WTC11 (cell line): ENCODE measurements around the gene NCKAP5.

Source experiments
- HMGA2 ChIP-seq: fragments of 250-450 bp; sonication (Bioruptor Pico); IDR thresholded peaks from 2 replicates; pipeline ENCODE4 v1.4.0; 2021; ENCODE audit warnings: mild to moderate bottlenecking, moderate library complexity
- JUN ChIP-seq: sonication (generic); formaldehyde crosslinking; IDR thresholded peaks from 2 replicates; pipeline ENCODE4 v1.8.0; 2023; ENCODE audit warnings: mild to moderate bottlenecking, missing genetic modification reagents
- MXD4 ChIP-seq: fragments of 250-450 bp; sonication (Bioruptor Pico); IDR thresholded peaks from 2 replicates; pipeline ENCODE4 v1.8.0; 2021; ENCODE audit warnings: mild to moderate bottlenecking, moderate library complexity, borderline replicate concordance
- ZBTB21 ChIP-seq: sonication (generic); formaldehyde crosslinking; IDR thresholded peaks from 2 replicates; pipeline ENCODE4 v1.8.1; 2023; ENCODE audit warnings: mild to moderate bottlenecking, missing genetic modification reagents, borderline replicate concordance
- TF ChIP-seq, protein P1 (sequence below): fragments of 200-600 bp; IDR thresholded peaks from 2 replicates; pipeline ENCODE4 v1.8.0; 2022; ENCODE audit warnings: antibody characterized with exemption
- TF ChIP-seq, protein P2 (sequence below): sonication (generic); formaldehyde crosslinking; IDR thresholded peaks from 2 replicates; pipeline ENCODE4 v1.8.1; 2023; ENCODE audit warnings: mild to moderate bottlenecking, missing genetic modification reagents
- TF ChIP-seq, protein P3 (sequence below): sonication (generic); formaldehyde crosslinking; conservative IDR thresholded peaks from 2 replicates; pipeline ENCODE4 v1.8.1; 2022; ENCODE audit warnings: mild to moderate bottlenecking, missing genetic modification reagents
- TF ChIP-seq, protein P4 (sequence below): sonication (generic); formaldehyde crosslinking; IDR thresholded peaks from 2 replicates; pipeline ENCODE4 v1.8.0; 2023; ENCODE audit warnings: missing genetic modification reagents
- TF ChIP-seq, protein P5 (sequence below): fragments of 250-450 bp; sonication (Bioruptor Pico); IDR thresholded peaks from 2 replicates; pipeline ENCODE4 v1.9.0; 2021; ENCODE audit warnings: mild to moderate bottlenecking
- TF ChIP-seq, protein P6 (sequence below): sonication (generic); formaldehyde crosslinking; IDR thresholded peaks from 2 replicates; pipeline ENCODE4 v1.8.1; 2023; ENCODE audit warnings: mild to moderate bottlenecking, missing genetic modification reagents
- TF ChIP-seq, protein P7 (sequence below): sonication (generic); formaldehyde crosslinking; IDR thresholded peaks from 2 replicates; pipeline ENCODE4 v1.8.1; 2023; ENCODE audit warnings: mild to moderate bottlenecking, moderate library complexity, missing genetic modification reagents
- TF ChIP-seq, protein P8 (sequence below): sonication (generic); formaldehyde crosslinking; IDR thresholded peaks from 2 replicates; pipeline ENCODE4 v1.8.1; 2022; ENCODE audit warnings: low read depth, mild to moderate bottlenecking, moderate library complexity, missing genetic modification reagents, borderline replicate concordance

DNA sequence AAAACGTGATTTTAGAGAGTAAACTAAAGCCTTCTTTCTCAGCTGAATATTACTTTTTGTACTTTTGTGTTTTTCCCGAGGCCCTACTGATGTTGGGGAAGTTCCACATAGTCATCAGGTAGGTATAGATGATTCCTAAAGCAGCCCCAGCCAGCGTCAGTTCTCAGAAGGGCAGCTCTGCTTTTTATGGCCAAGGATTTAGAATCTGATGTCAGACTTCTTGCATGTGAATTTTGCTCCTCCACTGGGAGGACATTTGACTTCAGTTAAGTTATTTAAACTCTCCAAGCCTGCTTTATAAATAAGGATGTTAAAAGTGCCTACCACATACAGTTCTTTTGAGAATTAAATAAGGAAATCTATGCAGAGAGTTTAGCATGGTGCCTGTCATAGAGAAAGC is 130.8 kb downstream of the NCKAP5 start:
- TF ChIP-seq, protein P1, sequence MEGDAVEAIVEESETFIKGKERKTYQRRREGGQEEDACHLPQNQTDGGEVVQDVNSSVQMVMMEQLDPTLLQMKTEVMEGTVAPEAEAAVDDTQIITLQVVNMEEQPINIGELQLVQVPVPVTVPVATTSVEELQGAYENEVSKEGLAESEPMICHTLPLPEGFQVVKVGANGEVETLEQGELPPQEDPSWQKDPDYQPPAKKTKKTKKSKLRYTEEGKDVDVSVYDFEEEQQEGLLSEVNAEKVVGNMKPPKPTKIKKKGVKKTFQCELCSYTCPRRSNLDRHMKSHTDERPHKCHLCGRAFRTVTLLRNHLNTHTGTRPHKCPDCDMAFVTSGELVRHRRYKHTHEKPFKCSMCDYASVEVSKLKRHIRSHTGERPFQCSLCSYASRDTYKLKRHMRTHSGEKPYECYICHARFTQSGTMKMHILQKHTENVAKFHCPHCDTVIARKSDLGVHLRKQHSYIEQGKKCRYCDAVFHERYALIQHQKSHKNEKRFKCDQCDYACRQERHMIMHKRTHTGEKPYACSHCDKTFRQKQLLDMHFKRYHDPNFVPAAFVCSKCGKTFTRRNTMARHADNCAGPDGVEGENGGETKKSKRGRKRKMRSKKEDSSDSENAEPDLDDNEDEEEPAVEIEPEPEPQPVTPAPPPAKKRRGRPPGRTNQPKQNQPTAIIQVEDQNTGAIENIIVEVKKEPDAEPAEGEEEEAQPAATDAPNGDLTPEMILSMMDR = no peak
- TF ChIP-seq JUN (CRISPR knock-in tag) (no peak), ZBTB21 (no peak), MXD4 (CRISPR knock-in tag) (no peak), HMGA2 (CRISPR knock-in tag) (no peak)
- TF ChIP-seq, protein P2, sequence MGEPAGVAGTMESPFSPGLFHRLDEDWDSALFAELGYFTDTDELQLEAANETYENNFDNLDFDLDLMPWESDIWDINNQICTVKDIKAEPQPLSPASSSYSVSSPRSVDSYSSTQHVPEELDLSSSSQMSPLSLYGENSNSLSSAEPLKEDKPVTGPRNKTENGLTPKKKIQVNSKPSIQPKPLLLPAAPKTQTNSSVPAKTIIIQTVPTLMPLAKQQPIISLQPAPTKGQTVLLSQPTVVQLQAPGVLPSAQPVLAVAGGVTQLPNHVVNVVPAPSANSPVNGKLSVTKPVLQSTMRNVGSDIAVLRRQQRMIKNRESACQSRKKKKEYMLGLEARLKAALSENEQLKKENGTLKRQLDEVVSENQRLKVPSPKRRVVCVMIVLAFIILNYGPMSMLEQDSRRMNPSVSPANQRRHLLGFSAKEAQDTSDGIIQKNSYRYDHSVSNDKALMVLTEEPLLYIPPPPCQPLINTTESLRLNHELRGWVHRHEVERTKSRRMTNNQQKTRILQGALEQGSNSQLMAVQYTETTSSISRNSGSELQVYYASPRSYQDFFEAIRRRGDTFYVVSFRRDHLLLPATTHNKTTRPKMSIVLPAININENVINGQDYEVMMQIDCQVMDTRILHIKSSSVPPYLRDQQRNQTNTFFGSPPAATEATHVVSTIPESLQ = no peak
- TF ChIP-seq, protein P3, sequence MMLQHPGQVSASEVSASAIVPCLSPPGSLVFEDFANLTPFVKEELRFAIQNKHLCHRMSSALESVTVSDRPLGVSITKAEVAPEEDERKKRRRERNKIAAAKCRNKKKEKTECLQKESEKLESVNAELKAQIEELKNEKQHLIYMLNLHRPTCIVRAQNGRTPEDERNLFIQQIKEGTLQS (CRISPR knock-in tag) = no peak
- TF ChIP-seq, protein P4, sequence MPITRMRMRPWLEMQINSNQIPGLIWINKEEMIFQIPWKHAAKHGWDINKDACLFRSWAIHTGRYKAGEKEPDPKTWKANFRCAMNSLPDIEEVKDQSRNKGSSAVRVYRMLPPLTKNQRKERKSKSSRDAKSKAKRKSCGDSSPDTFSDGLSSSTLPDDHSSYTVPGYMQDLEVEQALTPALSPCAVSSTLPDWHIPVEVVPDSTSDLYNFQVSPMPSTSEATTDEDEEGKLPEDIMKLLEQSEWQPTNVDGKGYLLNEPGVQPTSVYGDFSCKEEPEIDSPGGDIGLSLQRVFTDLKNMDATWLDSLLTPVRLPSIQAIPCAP (CRISPR knock-in tag) = no peak
- TF ChIP-seq, protein P5, sequence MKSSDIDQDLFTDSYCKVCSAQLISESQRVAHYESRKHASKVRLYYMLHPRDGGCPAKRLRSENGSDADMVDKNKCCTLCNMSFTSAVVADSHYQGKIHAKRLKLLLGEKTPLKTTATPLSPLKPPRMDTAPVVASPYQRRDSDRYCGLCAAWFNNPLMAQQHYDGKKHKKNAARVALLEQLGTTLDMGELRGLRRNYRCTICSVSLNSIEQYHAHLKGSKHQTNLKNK = no peak
- TF ChIP-seq, protein P6, sequence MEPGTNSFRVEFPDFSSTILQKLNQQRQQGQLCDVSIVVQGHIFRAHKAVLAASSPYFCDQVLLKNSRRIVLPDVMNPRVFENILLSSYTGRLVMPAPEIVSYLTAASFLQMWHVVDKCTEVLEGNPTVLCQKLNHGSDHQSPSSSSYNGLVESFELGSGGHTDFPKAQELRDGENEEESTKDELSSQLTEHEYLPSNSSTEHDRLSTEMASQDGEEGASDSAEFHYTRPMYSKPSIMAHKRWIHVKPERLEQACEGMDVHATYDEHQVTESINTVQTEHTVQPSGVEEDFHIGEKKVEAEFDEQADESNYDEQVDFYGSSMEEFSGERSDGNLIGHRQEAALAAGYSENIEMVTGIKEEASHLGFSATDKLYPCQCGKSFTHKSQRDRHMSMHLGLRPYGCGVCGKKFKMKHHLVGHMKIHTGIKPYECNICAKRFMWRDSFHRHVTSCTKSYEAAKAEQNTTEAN (CRISPR knock-in tag) = no peak
- TF ChIP-seq, protein P7, sequence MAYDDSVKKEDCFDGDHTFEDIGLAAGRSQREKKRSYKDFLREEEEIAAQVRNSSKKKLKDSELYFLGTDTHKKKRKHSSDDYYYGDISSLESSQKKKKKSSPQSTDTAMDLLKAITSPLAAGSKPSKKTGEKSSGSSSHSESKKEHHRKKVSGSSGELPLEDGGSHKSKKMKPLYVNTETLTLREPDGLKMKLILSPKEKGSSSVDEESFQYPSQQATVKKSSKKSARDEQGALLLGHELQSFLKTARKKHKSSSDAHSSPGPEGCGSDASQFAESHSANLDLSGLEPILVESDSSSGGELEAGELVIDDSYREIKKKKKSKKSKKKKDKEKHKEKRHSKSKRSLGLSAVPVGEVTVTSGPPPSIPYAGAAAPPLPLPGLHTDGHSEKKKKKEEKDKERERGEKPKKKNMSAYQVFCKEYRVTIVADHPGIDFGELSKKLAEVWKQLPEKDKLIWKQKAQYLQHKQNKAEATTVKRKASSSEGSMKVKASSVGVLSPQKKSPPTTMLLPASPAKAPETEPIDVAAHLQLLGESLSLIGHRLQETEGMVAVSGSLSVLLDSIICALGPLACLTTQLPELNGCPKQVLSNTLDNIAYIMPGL (CRISPR knock-in tag) = no peak
- TF ChIP-seq, protein P8, sequence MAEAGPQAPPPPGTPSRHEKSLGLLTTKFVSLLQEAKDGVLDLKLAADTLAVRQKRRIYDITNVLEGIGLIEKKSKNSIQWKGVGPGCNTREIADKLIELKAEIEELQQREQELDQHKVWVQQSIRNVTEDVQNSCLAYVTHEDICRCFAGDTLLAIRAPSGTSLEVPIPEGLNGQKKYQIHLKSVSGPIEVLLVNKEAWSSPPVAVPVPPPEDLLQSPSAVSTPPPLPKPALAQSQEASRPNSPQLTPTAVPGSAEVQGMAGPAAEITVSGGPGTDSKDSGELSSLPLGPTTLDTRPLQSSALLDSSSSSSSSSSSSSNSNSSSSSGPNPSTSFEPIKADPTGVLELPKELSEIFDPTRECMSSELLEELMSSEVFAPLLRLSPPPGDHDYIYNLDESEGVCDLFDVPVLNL (CRISPR knock-in tag) = no peak
